Neural cell (in vitro differentiated cells): ENCODE data around the gene PCYT2. TPM values are rescaled to one million over a fixed set of nuclear protein-coding genes. Genes with fewer than 3 reads are reported as not detected.

Experiments
- H2AFZ ChIP-seq: fragments of 200-600, 300-800 bp; sonication (generic), shearing (Covaris generic); 2 replicates; pipeline ENCODE4 v1.6.0; 2014; ENCODE audit warnings: low read depth, mild to moderate bottlenecking, antibody characterized with exemption, low read length, moderate library complexity
- H3F3A ChIP-seq: fragments of 200-600 bp; shearing (Covaris generic); 2 replicates; pipeline ENCODE4 v1.6.1; 2016; ENCODE audit warnings: mild to moderate bottlenecking, moderate library complexity, mixed read lengths, antibody characterized with exemption, low read length; ENCODE audit not compliant: insufficient read depth, poor library complexity, severe bottlenecking
- H3K27ac ChIP-seq: fragments of 200-600, 300-800 bp; sonication (generic), shearing (Covaris generic); 2 replicates; pipeline ENCODE4 v1.5.1; 2014; ENCODE audit warnings: mild to moderate bottlenecking, low read length, moderate library complexity
- H3K27me3 ChIP-seq: fragments of 300-800, 200-600 bp; sonication (generic), shearing (Covaris generic); 2 replicates; pipeline ENCODE4 v1.6.0; 2014; ENCODE audit warnings: mild to moderate bottlenecking, low read depth, low read length, moderate library complexity; ENCODE audit not compliant: insufficient read depth
- H3K36me3 ChIP-seq: fragments of 300-800, 200-600 bp; sonication (generic), shearing (Covaris generic); 2 replicates; pipeline ENCODE4 v1.5.1; 2014; ENCODE audit warnings: mild to moderate bottlenecking, antibody characterized with exemption, low read length, moderate library complexity; ENCODE audit not compliant: insufficient read depth
- H3K4me2 ChIP-seq: fragments of 300-800, 200-600 bp; sonication (generic), shearing (Covaris generic); 2 replicates; pipeline ENCODE4 v1.6.0; 2014; ENCODE audit warnings: mild to moderate bottlenecking, low read length
- H3K4me3 ChIP-seq: fragments of 300-800, 200-600 bp; sonication (generic), shearing (Covaris generic); 2 replicates; pipeline ENCODE4 v1.5.1; 2014; ENCODE audit warnings: mild to moderate bottlenecking, low read length, moderate library complexity
- H3K79me2 ChIP-seq: fragments of 200-600 bp; shearing (Covaris generic); replicated peaks from 2 replicates; pipeline ENCODE4 v1.6.0; 2014; ENCODE audit warnings: mild to moderate bottlenecking, low read length, moderate library complexity; ENCODE audit not compliant: insufficient read depth
- H3K9ac ChIP-seq: fragments of 300-800, 200-600 bp; sonication (generic), shearing (Covaris generic); 2 replicates; pipeline ENCODE4 v1.6.1; 2016; ENCODE audit warnings: mild to moderate bottlenecking, low read length, mixed read lengths
- H3K9me2 ChIP-seq: fragments of 200-600 bp; shearing (Covaris generic); 2 replicates; pipeline ENCODE4 v1.6.1; 2016; ENCODE audit warnings: mild to moderate bottlenecking, low read length, mixed read lengths; ENCODE audit not compliant: insufficient read depth
- H3K9me3 ChIP-seq: fragments of 200-600, 300-800 bp; sonication (generic), shearing (Covaris generic); 2 replicates; pipeline ENCODE4 v1.6.1; 2016; ENCODE audit warnings: mild to moderate bottlenecking, mixed run types, low read length, moderate library complexity, mixed read lengths
- H4K20me1 ChIP-seq: fragments of 200-600 bp; shearing (Covaris generic); 2 replicates; pipeline ENCODE4 v1.6.1; 2016; ENCODE audit warnings: mild to moderate bottlenecking, mixed run types; ENCODE audit not compliant: insufficient read depth
- EP300 ChIP-seq: fragments of 450-650 bp; conservative IDR thresholded peaks from 2 replicates; pipeline ENCODE4 v1.6.1; 2014; ENCODE audit warnings: antibody characterized with exemption, mild to moderate bottlenecking, moderate library complexity; ENCODE audit not compliant: poor library complexity, severe bottlenecking
- EZH2 ChIP-seq: fragments of 200-600, 300-800 bp; shearing (Covaris generic), sonication (generic); IDR thresholded peaks from 2 replicates; pipeline ENCODE4 v1.6.1; 2014; ENCODE audit warnings: antibody characterized with exemption, low read length, borderline replicate concordance, mild to moderate bottlenecking; ENCODE audit not compliant: insufficient read depth, poor library complexity, severe bottlenecking
- MXI1 ChIP-seq: fragments of 450-650 bp; conservative IDR thresholded peaks from 2 replicates; pipeline ENCODE4 v1.6.1; 2014; ENCODE audit warnings: antibody characterized with exemption, mild to moderate bottlenecking; ENCODE audit not compliant: poor library complexity, severe bottlenecking
- POLR2AphosphoS5 ChIP-seq: IDR thresholded peaks from 2 replicates; pipeline ENCODE4 v1.6.1; 2012
- RAD21 ChIP-seq: fragments of 450-650 bp; conservative IDR thresholded peaks from 2 replicates; pipeline ENCODE4 v1.6.1; 2014; ENCODE audit warnings: antibody characterized with exemption, mild to moderate bottlenecking, moderate library complexity
- SMC3 ChIP-seq: fragments of 450-650 bp; conservative IDR thresholded peaks from 2 replicates; pipeline ENCODE4 v1.6.1; 2014; ENCODE audit warnings: antibody characterized with exemption, mild to moderate bottlenecking, moderate library complexity; ENCODE audit not compliant: poor library complexity
- TAF1 ChIP-seq: IDR thresholded peaks from 2 replicates; pipeline ENCODE4 v1.6.1; 2012; ENCODE audit warnings: low read depth
- polyA plus RNA-seq: library from polyadenylated mRNA; depleted of rRNA; stranded (reverse); fragments of >200 nt; gene quantifications from 2 replicates; pipeline ENCODE4 v1.2.3, GENCODE V29; 2014
- TF ChIP-seq, protein P1 (sequence below): fragments of 450-650 bp; IDR thresholded peaks from 2 replicates; pipeline ENCODE4 v1.5.1; 2014; ENCODE audit warnings: antibody characterized with exemption, mild to moderate bottlenecking, moderate library complexity; ENCODE audit not compliant: poor library complexity, severe bottlenecking
- TF ChIP-seq, protein P2 (sequence below): IDR thresholded peaks from 2 replicates; pipeline ENCODE4 v1.6.1; 2012; ENCODE audit warnings: borderline replicate concordance

The PCYT2 gene
- polyA plus RNA-seq, 1 donor from 2014 or later: 35.3 TPM

DNA sequence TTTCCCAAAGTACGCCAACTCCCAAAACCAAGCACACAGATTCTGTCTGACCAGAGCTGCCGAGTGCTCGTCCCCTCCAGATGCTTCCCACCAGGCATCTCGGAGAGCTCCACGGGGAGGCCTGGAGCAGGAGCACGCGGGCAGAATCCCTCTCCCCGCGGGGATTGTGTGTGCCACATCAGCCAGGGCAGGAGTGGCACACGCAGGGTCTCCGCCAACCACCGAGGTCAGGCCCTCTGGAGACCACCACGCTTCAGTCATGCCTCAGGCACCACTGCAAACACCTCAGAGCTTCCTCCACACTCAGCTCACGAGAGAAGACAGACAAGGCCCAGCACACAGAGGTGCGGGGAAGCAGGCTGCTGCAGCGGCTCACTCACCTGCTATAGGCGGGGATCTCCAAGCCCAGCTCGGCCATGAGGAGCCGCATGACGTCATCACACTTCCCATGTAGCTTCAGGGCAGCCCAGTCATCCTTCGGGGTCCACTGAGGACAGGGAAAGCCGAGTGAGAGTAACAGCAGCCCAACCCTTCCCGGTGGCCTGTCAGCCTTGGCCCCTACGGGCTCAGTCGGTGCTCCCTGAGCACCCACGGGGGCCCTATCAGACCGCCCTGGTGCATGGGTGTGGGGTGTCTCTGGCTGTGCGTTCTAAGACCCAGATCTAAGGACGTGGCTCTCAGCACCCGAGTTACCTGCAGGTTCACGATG lies 2.3 kb upstream of the PCYT2 start:
- no peak overlapping the region for H3K4me2 ChIP-seq
- no peaks in the 10 kb centered on the region for H3K9me3 ChIP-seq
- no peaks in the 10 kb centered on the region for H3F3A ChIP-seq
- no peak overlapping the region for H3K4me3 ChIP-seq
- peaks cover 13% of the 10 kb centered on the region for H3K79me2 ChIP-seq
- no peaks in the 10 kb centered on the region for H3K27me3 ChIP-seq
- H3K9me2 ChIP-seq: no peaks in the 10 kb centered on the region
- TF ChIP-seq EP300: no peak
- TF ChIP-seq, protein P1, sequence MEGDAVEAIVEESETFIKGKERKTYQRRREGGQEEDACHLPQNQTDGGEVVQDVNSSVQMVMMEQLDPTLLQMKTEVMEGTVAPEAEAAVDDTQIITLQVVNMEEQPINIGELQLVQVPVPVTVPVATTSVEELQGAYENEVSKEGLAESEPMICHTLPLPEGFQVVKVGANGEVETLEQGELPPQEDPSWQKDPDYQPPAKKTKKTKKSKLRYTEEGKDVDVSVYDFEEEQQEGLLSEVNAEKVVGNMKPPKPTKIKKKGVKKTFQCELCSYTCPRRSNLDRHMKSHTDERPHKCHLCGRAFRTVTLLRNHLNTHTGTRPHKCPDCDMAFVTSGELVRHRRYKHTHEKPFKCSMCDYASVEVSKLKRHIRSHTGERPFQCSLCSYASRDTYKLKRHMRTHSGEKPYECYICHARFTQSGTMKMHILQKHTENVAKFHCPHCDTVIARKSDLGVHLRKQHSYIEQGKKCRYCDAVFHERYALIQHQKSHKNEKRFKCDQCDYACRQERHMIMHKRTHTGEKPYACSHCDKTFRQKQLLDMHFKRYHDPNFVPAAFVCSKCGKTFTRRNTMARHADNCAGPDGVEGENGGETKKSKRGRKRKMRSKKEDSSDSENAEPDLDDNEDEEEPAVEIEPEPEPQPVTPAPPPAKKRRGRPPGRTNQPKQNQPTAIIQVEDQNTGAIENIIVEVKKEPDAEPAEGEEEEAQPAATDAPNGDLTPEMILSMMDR: no peak
- TF ChIP-seq EZH2: no peak
- TF ChIP-seq, protein P2, sequence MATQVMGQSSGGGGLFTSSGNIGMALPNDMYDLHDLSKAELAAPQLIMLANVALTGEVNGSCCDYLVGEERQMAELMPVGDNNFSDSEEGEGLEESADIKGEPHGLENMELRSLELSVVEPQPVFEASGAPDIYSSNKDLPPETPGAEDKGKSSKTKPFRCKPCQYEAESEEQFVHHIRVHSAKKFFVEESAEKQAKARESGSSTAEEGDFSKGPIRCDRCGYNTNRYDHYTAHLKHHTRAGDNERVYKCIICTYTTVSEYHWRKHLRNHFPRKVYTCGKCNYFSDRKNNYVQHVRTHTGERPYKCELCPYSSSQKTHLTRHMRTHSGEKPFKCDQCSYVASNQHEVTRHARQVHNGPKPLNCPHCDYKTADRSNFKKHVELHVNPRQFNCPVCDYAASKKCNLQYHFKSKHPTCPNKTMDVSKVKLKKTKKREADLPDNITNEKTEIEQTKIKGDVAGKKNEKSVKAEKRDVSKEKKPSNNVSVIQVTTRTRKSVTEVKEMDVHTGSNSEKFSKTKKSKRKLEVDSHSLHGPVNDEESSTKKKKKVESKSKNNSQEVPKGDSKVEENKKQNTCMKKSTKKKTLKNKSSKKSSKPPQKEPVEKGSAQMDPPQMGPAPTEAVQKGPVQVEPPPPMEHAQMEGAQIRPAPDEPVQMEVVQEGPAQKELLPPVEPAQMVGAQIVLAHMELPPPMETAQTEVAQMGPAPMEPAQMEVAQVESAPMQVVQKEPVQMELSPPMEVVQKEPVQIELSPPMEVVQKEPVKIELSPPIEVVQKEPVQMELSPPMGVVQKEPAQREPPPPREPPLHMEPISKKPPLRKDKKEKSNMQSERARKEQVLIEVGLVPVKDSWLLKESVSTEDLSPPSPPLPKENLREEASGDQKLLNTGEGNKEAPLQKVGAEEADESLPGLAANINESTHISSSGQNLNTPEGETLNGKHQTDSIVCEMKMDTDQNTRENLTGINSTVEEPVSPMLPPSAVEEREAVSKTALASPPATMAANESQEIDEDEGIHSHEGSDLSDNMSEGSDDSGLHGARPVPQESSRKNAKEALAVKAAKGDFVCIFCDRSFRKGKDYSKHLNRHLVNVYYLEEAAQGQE: no peak
- TF ChIP-seq RAD21: no peak
- TF ChIP-seq POLR2AphosphoS5: no peak
- TF ChIP-seq TAF1: no peak
- no peak for TF ChIP-seq SMC3
- TF ChIP-seq MXI1: no peak
- no peaks in the 10 kb centered on the region for H3K36me3 ChIP-seq
- no peak overlapping the region for H3K27ac ChIP-seq
- H2AFZ ChIP-seq: no peak overlapping the region
- H4K20me1 ChIP-seq: no peaks in the 10 kb centered on the region
- H3K9ac ChIP-seq: no peak overlapping the region

DNA sequence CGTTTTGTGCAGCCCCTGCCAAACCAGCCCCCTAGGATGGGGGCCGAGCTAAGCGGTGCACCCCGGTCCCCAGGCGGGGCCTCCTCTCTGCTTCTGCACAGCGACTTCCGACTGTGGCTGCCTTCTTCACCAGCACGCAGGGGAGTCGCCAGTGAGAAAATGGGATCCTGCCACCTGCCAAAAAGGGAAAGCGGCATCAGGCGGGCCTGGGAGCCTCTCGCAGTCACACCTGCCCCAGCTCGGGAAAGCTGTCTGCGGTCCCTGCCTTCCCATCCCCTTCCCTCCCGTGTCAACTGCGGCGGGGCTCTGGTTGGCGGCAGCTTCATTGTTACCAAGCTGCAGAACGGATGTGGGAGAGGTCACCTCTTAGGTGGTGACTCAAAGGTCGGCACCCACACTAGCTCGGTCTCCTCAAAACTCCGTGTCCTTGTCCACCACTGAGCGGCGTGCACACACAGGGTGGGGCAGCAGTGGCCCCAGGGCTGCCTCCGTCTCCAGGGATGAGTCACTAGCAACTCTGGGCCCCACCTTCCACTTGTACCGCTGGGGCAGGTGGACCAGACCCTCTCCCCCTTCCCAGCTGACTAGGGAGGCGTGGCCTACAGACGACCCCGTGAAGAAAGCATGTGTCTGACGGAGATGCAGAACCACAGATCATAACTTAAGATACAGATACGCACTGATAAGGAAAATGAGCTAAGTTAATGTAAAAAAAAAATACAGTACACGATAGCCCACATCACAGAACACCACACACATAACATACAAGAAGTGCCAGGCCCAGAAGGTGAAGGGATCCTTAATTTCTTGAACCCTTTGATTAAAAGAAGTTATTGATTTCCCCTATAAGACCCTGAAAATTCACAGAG lies 1.5 kb upstream of the PCYT2 start:
- Histone ChIP-seq H3K36me3 (no peaks in the 10 kb centered on the region), H3K9ac (no peak overlapping the region), H3K27ac (no peak overlapping the region), H3K9me2 (no peaks in the 10 kb centered on the region), H3F3A (no peaks in the 10 kb centered on the region), H3K27me3 (no peaks in the 10 kb centered on the region), H4K20me1 (no peaks in the 10 kb centered on the region), H3K9me3 (no peaks in the 10 kb centered on the region), H3K4me2 (no peak overlapping the region), H3K79me2 (peaks cover 10% of the 10 kb centered on the region), H3K4me3 (no peak overlapping the region), H2AFZ (no peak overlapping the region)
- TF ChIP-seq EP300: no peak
- TF ChIP-seq RAD21: no peak
- no peak for TF ChIP-seq POLR2AphosphoS5
- TF ChIP-seq, protein P2: no peak
- TF ChIP-seq EZH2: no peak
- TF ChIP-seq, protein P1: no peak
- no peak for TF ChIP-seq TAF1
- TF ChIP-seq SMC3: no peak
- no peak for TF ChIP-seq MXI1
